Measurements from ENCODE around the gene SLC66A1. TPM values are rescaled to one million over a fixed set of nuclear protein-coding genes. Genes with fewer than 3 reads are reported as not detected.
A peak's percentile ranks its signal among the peaks of the same experiment; 100 is the strongest.
"Not testable (repeated sequence)": the region's sequence is repeated elsewhere in the genome, so short reads cannot be mapped to it uniquely, and the experiment has no call there.

SLC66A1 gene
- total and polyA plus RNA-seq, 2 donors (not counting 3 experiments of a cell fraction or from before 2014, with no cell fraction given), result 15.3 to 32.6 TPM

DNA sequence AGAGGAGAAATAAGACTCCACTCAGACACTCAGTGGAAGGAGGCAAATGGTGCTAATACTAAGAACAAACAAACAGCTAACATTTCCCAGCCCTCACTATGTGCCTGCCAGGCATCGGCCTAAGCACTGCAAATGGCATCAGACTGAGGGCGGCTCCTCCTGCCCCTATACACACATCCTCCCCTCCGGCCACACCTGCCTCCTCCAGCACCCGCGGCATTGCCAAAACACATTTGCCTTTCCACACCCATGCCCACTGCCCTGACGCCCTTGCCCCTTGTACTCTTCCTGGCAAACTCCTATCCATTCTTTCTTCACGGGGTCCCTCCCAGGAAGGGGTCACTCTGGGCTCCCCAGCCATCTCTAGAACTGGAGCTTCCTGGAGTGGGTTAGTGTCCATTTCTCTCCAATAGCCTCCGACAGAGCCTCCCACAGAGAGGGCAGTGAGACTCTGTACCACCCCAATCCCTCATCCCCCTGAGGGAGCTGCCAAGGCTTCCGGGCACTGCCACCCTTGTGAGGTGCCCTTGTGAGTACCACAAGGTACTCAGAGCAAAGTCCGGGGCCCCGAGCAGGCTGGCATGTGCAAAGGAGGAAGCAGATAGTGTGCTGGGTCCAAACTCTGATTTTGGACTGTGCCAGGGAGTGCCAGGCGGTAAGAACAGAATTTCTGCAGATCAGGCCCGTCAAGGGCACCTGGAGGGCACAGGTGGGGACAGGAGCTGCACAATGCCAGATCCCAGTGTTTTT, 24.5 kb upstream of the SLC66A1 start:
- Histone ChIP-seq H3K4me3 (replicated peaks in 1 of 3; ENCODE audit: insufficient read depth in 1 of 3, low read depth in 1 of 3, low read length in 3 of 3) (no peak overlapping the region), H3K36me3 (ENCODE audit: control insufficient read depth in 2 of 2, extremely low read depth in 1 of 2, insufficient read depth in 2 of 2, low read length in 2 of 2) (no peaks in the 10 kb centered on the region), H3K4me2 (ENCODE audit: insufficient read depth, low read length) (no peak overlapping the region), H4K20me1 (replicated peaks; ENCODE audit: control insufficient read depth, extremely low read depth, insufficient read depth, low read length) (no peaks in the 10 kb centered on the region), H3K9me1 (replicated peaks; ENCODE audit: control insufficient read depth, extremely low read depth, insufficient read depth, low read length) (no peaks in the 10 kb centered on the region), H3K27ac (ENCODE audit: insufficient read depth, low read depth, low read length) (no peak overlapping the region), H2AFZ (ENCODE audit: low read depth, low read length) (no peak overlapping the region), H3K9me3 (replicated peaks; ENCODE audit: control insufficient read depth, insufficient read depth, low read length) (no peaks in the 10 kb centered on the region), H3K27me3 (ENCODE audit: control insufficient read depth in 2 of 2, insufficient read depth in 2 of 2, low read length in 2 of 2) (no peaks in the 10 kb centered on the region), H3K9ac (replicated peaks; ENCODE audit: extremely low read depth, insufficient read depth, low read length) (no peak overlapping the region), H3K79me2 (ENCODE audit: control insufficient read depth, insufficient read depth, low read length) (no peaks in the 10 kb centered on the region), H3K4me1 (ENCODE audit: control insufficient read depth, extremely low read depth, insufficient read depth, low read length) (peaks cover 5% of the 10 kb centered on the region)
- DNase-seq (ENCODE audit: low read depth, low spot score) (no peak), FAIRE-seq (no peak)
- no peak for TF ChIP-seq POLR2A (IDR thresholded peaks at IDR 0.05; ENCODE audit: low read depth, low read length)
- TF ChIP-seq FOS (IDR thresholded peaks at IDR 0.05; ENCODE audit: borderline replicate concordance, insufficient read depth, low read length), result no peak
- TF ChIP-seq, protein P1, sequence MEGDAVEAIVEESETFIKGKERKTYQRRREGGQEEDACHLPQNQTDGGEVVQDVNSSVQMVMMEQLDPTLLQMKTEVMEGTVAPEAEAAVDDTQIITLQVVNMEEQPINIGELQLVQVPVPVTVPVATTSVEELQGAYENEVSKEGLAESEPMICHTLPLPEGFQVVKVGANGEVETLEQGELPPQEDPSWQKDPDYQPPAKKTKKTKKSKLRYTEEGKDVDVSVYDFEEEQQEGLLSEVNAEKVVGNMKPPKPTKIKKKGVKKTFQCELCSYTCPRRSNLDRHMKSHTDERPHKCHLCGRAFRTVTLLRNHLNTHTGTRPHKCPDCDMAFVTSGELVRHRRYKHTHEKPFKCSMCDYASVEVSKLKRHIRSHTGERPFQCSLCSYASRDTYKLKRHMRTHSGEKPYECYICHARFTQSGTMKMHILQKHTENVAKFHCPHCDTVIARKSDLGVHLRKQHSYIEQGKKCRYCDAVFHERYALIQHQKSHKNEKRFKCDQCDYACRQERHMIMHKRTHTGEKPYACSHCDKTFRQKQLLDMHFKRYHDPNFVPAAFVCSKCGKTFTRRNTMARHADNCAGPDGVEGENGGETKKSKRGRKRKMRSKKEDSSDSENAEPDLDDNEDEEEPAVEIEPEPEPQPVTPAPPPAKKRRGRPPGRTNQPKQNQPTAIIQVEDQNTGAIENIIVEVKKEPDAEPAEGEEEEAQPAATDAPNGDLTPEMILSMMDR (IDR thresholded peaks at IDR 0.05; ENCODE audit: extremely low read depth in 1 of 2, insufficient read depth in 1 of 2, low read depth in 1 of 2, low read length in 2 of 2), result no peak
- no peak for TF ChIP-seq EZH2 (IDR thresholded peaks at IDR 0.05; ENCODE audit: borderline replicate concordance, low read depth, low read length, severe bottlenecking)
- TF ChIP-seq POLR2AphosphoS5 (IDR thresholded peaks at IDR 0.05; ENCODE audit: insufficient read depth, low read depth, low read length), result no peak
- TF ChIP-seq, protein P2, sequence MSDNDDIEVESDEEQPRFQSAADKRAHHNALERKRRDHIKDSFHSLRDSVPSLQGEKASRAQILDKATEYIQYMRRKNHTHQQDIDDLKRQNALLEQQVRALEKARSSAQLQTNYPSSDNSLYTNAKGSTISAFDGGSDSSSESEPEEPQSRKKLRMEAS (IDR thresholded peaks at IDR 0.05; ENCODE audit: insufficient read depth, insufficient read length), result no peak
- TF ChIP-seq JUN (IDR thresholded peaks at IDR 0.05; ENCODE audit: borderline replicate concordance, insufficient read depth, insufficient read length, low read depth), result no peak
- TF ChIP-seq MYC (IDR thresholded peaks at IDR 0.05; ENCODE audit: low read depth, low read length), result no peak
- TF ChIP-seq GATA2 (IDR thresholded peaks at IDR 0.05; ENCODE audit: insufficient read depth, insufficient read length, low read depth, low read length), result no peak
- dilution Hi-C loops (cut with MboI; ENCODE audit: extremely low pct_ligation_motif_present, low sequenced_read_pairs) (no loop called here), intact Hi-C loops (cut with micrococcal nuclease) (no loop called here)
- POLR2A ChIA-PET, result no interaction called here
- no TSS peak for BruUV-seq (replicated peaks)
- CTCF ChIA-PET, result no interaction called here

DNA sequence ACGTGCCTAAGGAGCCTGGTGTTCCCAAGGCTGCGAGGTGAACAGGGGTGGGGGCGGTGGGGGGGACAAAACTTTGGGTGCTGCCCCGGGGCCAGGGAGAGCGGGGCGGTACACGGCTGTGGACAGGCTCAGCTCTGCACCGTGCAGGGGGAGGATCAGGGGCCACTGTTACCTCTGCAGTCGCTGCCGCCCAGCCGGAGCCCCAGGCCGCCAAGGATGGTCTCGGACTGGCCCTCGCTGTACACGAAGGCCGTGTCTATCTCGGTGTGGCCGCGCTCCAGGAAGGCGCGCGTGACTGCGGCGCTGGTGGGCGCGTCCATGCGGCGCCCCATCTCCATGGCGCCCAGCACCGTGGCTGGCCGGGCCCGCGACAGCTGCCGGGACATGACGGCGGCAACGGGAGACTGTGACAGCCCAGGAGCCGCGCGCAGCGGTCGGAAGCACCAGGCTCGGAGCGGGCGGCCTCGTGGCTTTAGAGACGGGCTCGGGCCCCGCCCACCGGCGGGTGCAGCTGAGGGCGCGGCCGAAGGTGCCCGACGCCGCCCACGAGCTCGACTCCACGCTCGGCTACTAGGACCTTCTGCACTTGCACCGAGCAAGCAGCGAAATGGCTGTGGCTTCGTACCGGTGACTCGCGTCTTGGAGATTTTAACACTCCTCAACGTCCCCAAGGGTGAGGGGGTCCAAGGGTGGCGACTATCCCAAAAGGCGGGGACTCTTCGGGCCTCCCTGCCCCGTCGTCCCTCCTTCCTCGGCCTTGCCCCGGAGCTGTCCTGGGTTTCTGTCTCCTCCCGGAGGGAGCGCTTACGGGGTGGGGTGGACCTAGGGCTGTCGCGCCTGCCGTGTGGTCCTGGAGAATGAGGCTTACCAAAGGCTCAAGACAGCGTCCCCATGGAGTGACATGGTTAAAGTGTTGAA, 23.5 kb upstream of the SLC66A1 start, which contains the start of gene AKR7A3:
Gene AKR7A3 (minus strand): TSS at position 447 of the 918 bp plus-strand sequence. CDS start 61 bp downstream, at position 386.
- H3K9ac ChIP-seq (replicated peaks; ENCODE audit: extremely low read depth, insufficient read depth, low read length); H3K9me1 ChIP-seq (replicated peaks; ENCODE audit: control insufficient read depth, extremely low read depth, insufficient read depth, low read length); intact Hi-C loops (cut with micrococcal nuclease); H3K4me1 ChIP-seq (ENCODE audit: control insufficient read depth, extremely low read depth, insufficient read depth, low read length); H3K36me3 ChIP-seq (ENCODE audit: control insufficient read depth in 2 of 2, extremely low read depth in 1 of 2, insufficient read depth in 2 of 2, low read length in 2 of 2); H3K9me3 ChIP-seq (replicated peaks; ENCODE audit: control insufficient read depth, insufficient read depth, low read length); CTCF ChIA-PET; BruUV-seq (replicated peaks); H3K79me2 ChIP-seq (ENCODE audit: control insufficient read depth, insufficient read depth, low read length); H4K20me1 ChIP-seq (replicated peaks; ENCODE audit: control insufficient read depth, extremely low read depth, insufficient read depth, low read length); POLR2A ChIA-PET; H3K27ac ChIP-seq (ENCODE audit: insufficient read depth, low read depth, low read length); H3K27me3 ChIP-seq (ENCODE audit: control insufficient read depth in 2 of 2, insufficient read depth in 2 of 2, low read length in 2 of 2); dilution Hi-C loops (cut with MboI; ENCODE audit: extremely low pct_ligation_motif_present, low sequenced_read_pairs): not testable (repeated sequence)
- DNase-seq (ENCODE audit: low read depth, low spot score), result peak; percentile 28
- Histone ChIP-seq H3K4me3 (replicated peaks in 1 of 3; ENCODE audit: insufficient read depth in 1 of 3, low read depth in 1 of 3, low read length in 3 of 3) (peak within 1 kb of the TSS; percentile 25 to 54 (median 36)), H3K4me2 (ENCODE audit: insufficient read depth, low read length) (peak within 1 kb of the TSS; percentile 86), H2AFZ (ENCODE audit: low read depth, low read length) (peak within 1 kb of the TSS; percentile 99)
- peak; percentile 77 for FAIRE-seq

Measured in endothelial cell of umbilical vein (primary cell).